Measurements from ENCODE around the gene MAP3K10.

Gene MAP3K10

GRCh38 chr19:40233811-40234389, 42.7 kb downstream of the MAP3K10 start:
- DNase-seq = no peak

GRCh38 chr19:40234429-40235237, 43.4 kb downstream of the MAP3K10 start:
- no peak for DNase-seq

- no peak for DNase-seq
Measured at GRCh38 chr19:40235238-40236025, 44.2 kb downstream of the MAP3K10 start.

- no peak for DNase-seq
Measured at GRCh38 chr19:40236026-40236355, 44.8 kb downstream of the MAP3K10 start.

GRCh38 chr19:40236366-40236765, 45.1 kb downstream of the MAP3K10 start:
- DNase-seq = no peak

GRCh38 chr19:40237791-40238190, 46.6 kb downstream of the MAP3K10 start:
- DNase-seq = no peak

- no peak for DNase-seq
Measured at GRCh38 chr19:40238775-40239174, 47.5 kb downstream of the MAP3K10 start.

GRCh38 chr19:40239415-40240226, 48.4 kb downstream of the MAP3K10 start:
- no peak for DNase-seq

- DNase-seq = no peak
Measured at GRCh38 chr19:40240332-40240731, 49.1 kb downstream of the MAP3K10 start.

- no peak for DNase-seq
Measured at GRCh38 chr19:40241125-40241808, 50.0 kb downstream of the MAP3K10 start.

- DNase-seq = no peak
Measured at GRCh38 chr19:40241809-40242384, 50.7 kb downstream of the MAP3K10 start.

- no peak for DNase-seq
Measured at GRCh38 chr19:40242480-40242879, 51.3 kb downstream of the MAP3K10 start.

- DNase-seq = no peak
Measured at GRCh38 chr19:40243181-40243580, 52.0 kb downstream of the MAP3K10 start.

GRCh38 chr19:40244579-40245317, 53.5 kb downstream of the MAP3K10 start:
- DNase-seq = no peak

- no peak for DNase-seq
Measured at GRCh38 chr19:40245506-40246128, 54.4 kb downstream of the MAP3K10 start.

- DNase-seq = no peak
Measured at GRCh38 chr19:40246292-40247073, 55.3 kb downstream of the MAP3K10 start.

- DNase-seq = no peak
Measured at GRCh38 chr19:40247178-40247577, 56.0 kb downstream of the MAP3K10 start.

GRCh38 chr19:40247735-40248262, 56.6 kb downstream of the MAP3K10 start:
- DNase-seq = no peak

GRCh38 chr19:40249201-40249600, 58.0 kb downstream of the MAP3K10 start:
- no peak for DNase-seq

Measured in right kidney (tissue), 1 donor.